ENCODE data around the gene CNST.

DNA sequence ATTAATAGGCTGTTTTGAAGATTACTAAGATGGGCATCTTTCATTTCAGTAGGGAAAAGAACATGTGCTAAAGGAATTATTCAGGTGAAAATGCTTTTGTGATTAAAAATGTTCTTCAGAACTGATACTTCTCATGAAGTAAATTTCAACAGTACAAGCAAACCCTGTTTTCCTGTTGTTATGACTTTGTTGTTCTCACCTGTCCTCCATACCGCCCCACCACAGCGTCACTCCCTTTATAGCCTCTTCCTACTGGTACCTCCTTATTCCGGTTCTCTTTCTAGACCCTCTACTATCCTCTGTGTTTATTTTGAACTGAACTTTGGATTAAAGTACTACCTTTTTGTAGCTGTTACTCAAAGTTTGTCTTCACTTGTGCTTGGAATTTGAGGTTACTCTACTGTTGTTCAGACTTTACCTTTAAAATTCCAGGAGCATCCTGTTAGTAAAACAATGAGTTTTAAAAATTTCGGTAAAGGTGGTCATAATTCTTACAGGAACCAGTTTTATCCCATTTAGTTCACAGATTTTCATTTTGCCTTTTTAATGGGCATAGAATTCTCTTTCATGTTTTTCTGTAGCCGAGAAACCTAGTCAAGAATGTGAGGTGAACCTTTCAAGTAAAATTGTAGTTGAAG, 10.9 kb downstream of the CNST start:
- no peak for TF ChIP-seq EZH2phosphoT487 (IDR thresholded peaks at IDR 0.05; ENCODE audit: low read depth)
- TF ChIP-seq, protein P1, sequence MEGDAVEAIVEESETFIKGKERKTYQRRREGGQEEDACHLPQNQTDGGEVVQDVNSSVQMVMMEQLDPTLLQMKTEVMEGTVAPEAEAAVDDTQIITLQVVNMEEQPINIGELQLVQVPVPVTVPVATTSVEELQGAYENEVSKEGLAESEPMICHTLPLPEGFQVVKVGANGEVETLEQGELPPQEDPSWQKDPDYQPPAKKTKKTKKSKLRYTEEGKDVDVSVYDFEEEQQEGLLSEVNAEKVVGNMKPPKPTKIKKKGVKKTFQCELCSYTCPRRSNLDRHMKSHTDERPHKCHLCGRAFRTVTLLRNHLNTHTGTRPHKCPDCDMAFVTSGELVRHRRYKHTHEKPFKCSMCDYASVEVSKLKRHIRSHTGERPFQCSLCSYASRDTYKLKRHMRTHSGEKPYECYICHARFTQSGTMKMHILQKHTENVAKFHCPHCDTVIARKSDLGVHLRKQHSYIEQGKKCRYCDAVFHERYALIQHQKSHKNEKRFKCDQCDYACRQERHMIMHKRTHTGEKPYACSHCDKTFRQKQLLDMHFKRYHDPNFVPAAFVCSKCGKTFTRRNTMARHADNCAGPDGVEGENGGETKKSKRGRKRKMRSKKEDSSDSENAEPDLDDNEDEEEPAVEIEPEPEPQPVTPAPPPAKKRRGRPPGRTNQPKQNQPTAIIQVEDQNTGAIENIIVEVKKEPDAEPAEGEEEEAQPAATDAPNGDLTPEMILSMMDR (IDR thresholded peaks at IDR 0.05; ENCODE audit: low read depth, low read length): no peak
